IMR-90 (cell line): ENCODE results near the gene TEFM. TPM values are rescaled to one million over a fixed set of nuclear protein-coding genes. Genes with fewer than 3 reads are reported as not detected.

Experiments
- ATAC-seq: fragments of 200-7000 bp; cut with Tn5 transposase; 2 replicates; pipeline ENCODE4 v1.9.1; 2020; ENCODE audit warnings: low read depth, mild to moderate bottlenecking, moderate library complexity
- BruUV-seq: library from RNA; stranded (reverse); fragments of 400-500 nt; replicated peaks from 2 replicates; lab custom pipeline; 2021; lab: Mats Ljungman, UMichigan
- CTCF ChIA-PET: fragments of 300-600 bp; formaldehyde crosslinking; extraction: SDS; loops from one replicate; lab custom pipeline; 2021; ENCODE audit warnings: antibody characterized with exemption; lab: Yijun Ruan, JAX
- POLR2A ChIA-PET: fragments of 300-600 bp; sonication (Branson Sonifier 250); formaldehyde crosslinking; loops from one replicate; lab custom pipeline; 2022; ENCODE audit warnings: antibody characterized with exemption; ENCODE audit not compliant: unreplicated experiment; lab: Charles Lee
- DNase-seq: peaks from one replicate; pipeline ENCODE4 v3.0.0; 2013
- H2AFZ ChIP-seq: replicated peaks from 2 replicates; pipeline ENCODE3; 2013; ENCODE audit warnings: low read length, mild to moderate bottlenecking; ENCODE audit not compliant: poor library complexity
- H2AK5ac ChIP-seq: 2 replicates; pipeline ENCODE4 v1.6.1; 2013; ENCODE audit warnings: low read depth, low read length, inconsistent platforms
- H2AK9ac ChIP-seq: replicated peaks from 2 replicates; pipeline ENCODE3; 2013; ENCODE audit warnings: mild to moderate bottlenecking, low read depth, low read length, moderate library complexity; ENCODE audit not compliant: poor library complexity
- H2BK120ac ChIP-seq: 2 replicates; pipeline ENCODE4 v1.6.1; 2013; ENCODE audit warnings: low read depth, low read length, inconsistent platforms
- H2BK15ac ChIP-seq: 3 replicates; pipeline ENCODE4 v1.6.1; 2013; ENCODE audit warnings: low read depth, low read length, inconsistent platforms
- H2BK20ac ChIP-seq: 2 replicates; pipeline ENCODE4 v1.6.1; 2013; ENCODE audit warnings: low read depth, mild to moderate bottlenecking, inconsistent platforms, low read length, moderate library complexity
- H2BK5ac ChIP-seq: 2 replicates; pipeline ENCODE4 v1.6.1; 2013; ENCODE audit warnings: mild to moderate bottlenecking, low read depth, low read length, inconsistent platforms; ENCODE audit not compliant: poor library complexity, severe bottlenecking
- H3K14ac ChIP-seq: replicated peaks from 2 replicates; pipeline ENCODE4 v1.6.1; 2013; ENCODE audit warnings: low read depth, low read length, inconsistent platforms
- H3K18ac ChIP-seq: 2 replicates; pipeline ENCODE4 v1.6.1; 2013; ENCODE audit warnings: low read depth, low read length, control low read depth
- H3K23ac ChIP-seq: 2 replicates; pipeline ENCODE4 v1.6.1; 2013; ENCODE audit warnings: low read depth, low read length, inconsistent platforms
- H3K27ac ChIP-seq: 2 replicates; pipeline ENCODE4 v1.5.1; 2013; ENCODE audit warnings: mild to moderate bottlenecking, control low read depth, low read length; ENCODE audit not compliant: insufficient read depth
- H3K27me3 ChIP-seq: 2 replicates; pipeline ENCODE4 v1.6.1; 2013; ENCODE audit warnings: low read length; ENCODE audit not compliant: control insufficient read depth, insufficient read depth
- H3K36me3 ChIP-seq: 2 replicates; pipeline ENCODE4 v1.6.1; 2013; ENCODE audit warnings: low read length, mixed read lengths; ENCODE audit not compliant: control insufficient read depth, insufficient read depth
- H3K4ac ChIP-seq: 2 replicates; pipeline ENCODE4 v1.6.1; 2013; ENCODE audit warnings: low read depth, low read length, inconsistent platforms
- H3K4me1 ChIP-seq: 2 replicates; pipeline ENCODE4 v1.6.1; 2013; ENCODE audit warnings: low read length, mixed read lengths; ENCODE audit not compliant: control insufficient read depth, insufficient read depth
- H3K4me2 ChIP-seq: 2 replicates; pipeline ENCODE4 v1.6.1; 2013; ENCODE audit warnings: low read depth, mild to moderate bottlenecking, control low read depth, low read length, moderate library complexity
- H3K4me3 ChIP-seq: 2 replicates; pipeline ENCODE4 v1.5.1; 2013; ENCODE audit warnings: low read depth, mild to moderate bottlenecking, control low read depth, low read length, moderate library complexity; ENCODE audit not compliant: insufficient read depth
- H3K56ac ChIP-seq: 2 replicates; pipeline ENCODE4 v1.6.1; 2013; ENCODE audit warnings: low read length, inconsistent platforms; ENCODE audit not compliant: insufficient read depth; ENCODE audit errors: extremely low read depth
- H3K79me1 ChIP-seq, 2 experiments: 2 replicates each; pipeline ENCODE4 v1.6.1; 2013; ENCODE audit warnings: low read length in 2 of 2, inconsistent platforms in 1 of 2, low read depth in 1 of 2
- H3K9ac ChIP-seq: 2 replicates; pipeline ENCODE4 v1.6.1; 2013; ENCODE audit warnings: low read depth, low read length, control low read depth
- H3K9me1 ChIP-seq: 2 replicates; pipeline ENCODE4 v1.6.1; 2013; ENCODE audit warnings: low read length, inconsistent platforms; ENCODE audit not compliant: insufficient read depth
- H3K9me3 ChIP-seq: 2 replicates; pipeline ENCODE4 v1.6.1; 2013; ENCODE audit warnings: low read length; ENCODE audit not compliant: control insufficient read depth, insufficient read depth
- H4K20me1 ChIP-seq: 2 replicates; pipeline ENCODE4 v1.6.1; 2013; ENCODE audit warnings: low read length, inconsistent platforms; ENCODE audit not compliant: insufficient read depth
- H4K5ac ChIP-seq: 2 replicates; pipeline ENCODE4 v1.6.1; 2013; ENCODE audit warnings: mild to moderate bottlenecking, low read depth, low read length, control low read depth
- H4K8ac ChIP-seq, 2 experiments: 2 replicates each; pipeline ENCODE4 v1.6.1; 2013; ENCODE audit warnings: low read depth in 2 of 2, low read length in 2 of 2, control low read depth in 1 of 2, inconsistent platforms in 1 of 2
- H4K91ac ChIP-seq: 2 replicates; pipeline ENCODE4 v1.6.1; 2013; ENCODE audit warnings: low read depth, low read length, inconsistent platforms; ENCODE audit not compliant: insufficient read depth
- BHLHE40 ChIP-seq: fragments of 150-350 bp; IDR thresholded peaks from 2 replicates; pipeline ENCODE4 v1.6.1; 2016; ENCODE audit warnings: mild to moderate bottlenecking, low read depth, low read length
- CHD1 ChIP-seq: IDR thresholded peaks from 2 replicates; pipeline ENCODE4 v1.6.1; 2012; ENCODE audit warnings: low read depth, low read length, improper control_type of control experiment
- FOS ChIP-seq: fragments of 150-350 bp; IDR thresholded peaks from 2 replicates; pipeline ENCODE4 v1.6.1; 2016; ENCODE audit warnings: low read depth, low read length
- MAFK ChIP-seq: IDR thresholded peaks from 2 replicates; pipeline ENCODE4 v1.6.1; 2012; ENCODE audit warnings: low read depth, low read length, improper control_type of control experiment
- MAZ ChIP-seq: IDR thresholded peaks from 2 replicates; pipeline ENCODE4 v1.6.1; 2012; ENCODE audit warnings: low read depth, mild to moderate bottlenecking, low read length, improper control_type of control experiment, moderate library complexity, borderline replicate concordance
- MXI1 ChIP-seq: IDR thresholded peaks from 2 replicates; pipeline ENCODE4 v1.6.1; 2012; ENCODE audit warnings: low read depth, mild to moderate bottlenecking, low read length, moderate library complexity, borderline replicate concordance
- NFE2L2 ChIP-seq: fragments of 150-350 bp; IDR thresholded peaks from 2 replicates; pipeline ENCODE4 v1.6.1; 2016; ENCODE audit warnings: low read depth, mild to moderate bottlenecking, low read length
- POLR2A ChIP-seq: IDR thresholded peaks from 2 replicates; pipeline ENCODE4 v1.6.1; 2012; ENCODE audit warnings: mild to moderate bottlenecking, low read depth, low read length
- RAD21 ChIP-seq: IDR thresholded peaks from 2 replicates; pipeline ENCODE4 v1.6.1; 2012; ENCODE audit warnings: low read length, improper control_type of control experiment
- RCOR1 ChIP-seq: IDR thresholded peaks from 2 replicates; pipeline ENCODE4 v1.6.1; 2012; ENCODE audit warnings: mild to moderate bottlenecking, low read length, improper control_type of control experiment; ENCODE audit not compliant: insufficient replicate concordance
- RFX5 ChIP-seq: IDR thresholded peaks from 2 replicates; pipeline ENCODE4 v1.8.0; 2012; ENCODE audit warnings: low read depth, mild to moderate bottlenecking, low read length, moderate library complexity
- SMC3 ChIP-seq: fragments of 150-350 bp; IDR thresholded peaks from 2 replicates; pipeline ENCODE4 v1.6.1; 2016; ENCODE audit warnings: low read depth, mild to moderate bottlenecking, antibody characterized with exemption, low read length, moderate library complexity
- USF2 ChIP-seq: fragments of 150-350 bp; IDR thresholded peaks from 2 replicates; pipeline ENCODE4 v1.6.1; 2017; ENCODE audit warnings: mild to moderate bottlenecking, antibody characterized with exemption, low read length, low read depth
- WGBS, 2 experiments: methylation state at CpG; one replicate each; pipeline versions ENCODE4 v1.1.5 to v1.1.7; 2013; ENCODE audit warnings: missing lambda C conversion rate in 2 of 2; ENCODE audit not compliant: insufficient read length in 1 of 2; ENCODE audit errors: extremely low coverage in 2 of 2; 5-methylcytosine and 5-hydroxymethylcytosine counted together
- dilution Hi-C: fragments of 300-500 bp; cut with HindIII; formaldehyde crosslinking; loops from one replicate; pipeline ENCODE4 v1.14.3; 2018; ENCODE audit warnings: low sequenced_read_pairs; ENCODE audit not compliant: unreplicated experiment
- in situ Hi-C: fragments of 300-500 bp; cut with MboI; formaldehyde crosslinking; loops from 3 replicates; pipeline ENCODE4 v1.14.3; 2019; ENCODE audit warnings: low sequenced_read_pairs, inconsistent platforms, mixed read lengths
- intact Hi-C: fragments of 100-400 bp; cut with micrococcal nuclease; formaldehyde crosslinking; loops from 2 replicates; pipeline ENCODE4 v1.10.0; 2022
- polyA plus RNA-seq, 3 experiments: library from polyadenylated mRNA; depleted of rRNA; stranded (reverse); fragments of >200 nt; gene quantifications; 2 replicates each; pipeline ENCODE4 v1.2.3, GENCODE V29; 2012; ENCODE audit warnings: low replicate concordance in 1 of 3
- total RNA-seq: library from RNA; depleted of rRNA; stranded (reverse); fragments of >200 nt; gene quantifications from 2 replicates; pipeline ENCODE4 v1.2.3, GENCODE V29; 2012
- TF ChIP-seq, protein P1 (sequence below): conservative IDR thresholded peaks from 2 replicates; pipeline ENCODE4 v1.5.1; 2012; ENCODE audit warnings: mild to moderate bottlenecking, low read depth, low read length, improper control_type of control experiment

Gene TEFM
- total and polyA plus RNA-seq, 2 of the 4 experiments (the other 2 are of a cell fraction): 7.9 to 13.8 TPM

DNA sequence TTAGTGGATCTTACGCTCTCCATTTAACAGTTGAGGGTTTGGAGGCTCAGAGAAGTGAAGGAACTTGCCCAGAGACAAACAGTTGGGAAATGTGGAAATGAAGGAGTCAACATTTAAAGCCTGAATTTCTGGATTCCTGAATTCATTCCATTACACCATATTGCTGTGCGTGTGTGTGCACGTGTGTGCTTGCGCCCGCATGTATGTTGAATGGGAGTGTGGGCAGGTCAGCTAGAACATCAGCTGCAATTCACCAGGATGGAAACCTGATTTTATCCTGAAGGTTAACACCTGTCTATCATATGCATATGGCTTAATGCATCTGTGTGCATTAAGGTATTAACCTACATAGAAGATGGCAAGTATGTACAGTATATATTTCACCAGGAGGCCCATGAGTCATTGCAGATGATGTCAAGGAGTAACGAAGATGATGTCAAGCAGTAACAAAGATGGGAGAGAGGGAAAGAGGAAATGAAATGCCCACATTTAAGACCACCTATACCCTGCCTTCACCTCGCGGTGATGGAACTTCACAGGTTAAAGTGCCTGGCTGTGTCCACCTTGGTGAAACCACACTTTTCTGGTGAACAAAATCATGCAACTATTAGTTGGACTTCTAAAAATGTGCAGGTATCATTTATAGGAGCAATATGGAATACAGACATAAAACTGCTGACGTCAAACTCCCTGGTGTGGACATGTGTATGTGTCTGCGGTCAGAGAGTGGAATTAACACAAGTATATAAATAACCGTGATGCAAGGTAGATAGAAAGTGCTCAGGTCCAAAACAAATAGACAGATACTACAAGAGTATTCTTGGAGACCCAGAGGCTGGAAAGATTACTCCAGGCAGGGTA lies 14.9 kb upstream of the TEFM start:
- H3K27me3 ChIP-seq: peaks cover 13% of the 10 kb centered on the region
- peaks cover 5% of the 10 kb centered on the region for H3K4me1 ChIP-seq
- intact Hi-C loops: no loop called here
- BruUV-seq: no TSS peak
- TF ChIP-seq NFE2L2 (no peak), MAFK (no peak), USF2 (no peak), RFX5 (no peak), POLR2A (no peak), SMC3 (no peak), BHLHE40 (no peak), MAZ (no peak), MXI1 (no peak), RCOR1 (no peak), FOS (no peak), CHD1 (no peak), RAD21 (no peak)
- TF ChIP-seq, protein P1, sequence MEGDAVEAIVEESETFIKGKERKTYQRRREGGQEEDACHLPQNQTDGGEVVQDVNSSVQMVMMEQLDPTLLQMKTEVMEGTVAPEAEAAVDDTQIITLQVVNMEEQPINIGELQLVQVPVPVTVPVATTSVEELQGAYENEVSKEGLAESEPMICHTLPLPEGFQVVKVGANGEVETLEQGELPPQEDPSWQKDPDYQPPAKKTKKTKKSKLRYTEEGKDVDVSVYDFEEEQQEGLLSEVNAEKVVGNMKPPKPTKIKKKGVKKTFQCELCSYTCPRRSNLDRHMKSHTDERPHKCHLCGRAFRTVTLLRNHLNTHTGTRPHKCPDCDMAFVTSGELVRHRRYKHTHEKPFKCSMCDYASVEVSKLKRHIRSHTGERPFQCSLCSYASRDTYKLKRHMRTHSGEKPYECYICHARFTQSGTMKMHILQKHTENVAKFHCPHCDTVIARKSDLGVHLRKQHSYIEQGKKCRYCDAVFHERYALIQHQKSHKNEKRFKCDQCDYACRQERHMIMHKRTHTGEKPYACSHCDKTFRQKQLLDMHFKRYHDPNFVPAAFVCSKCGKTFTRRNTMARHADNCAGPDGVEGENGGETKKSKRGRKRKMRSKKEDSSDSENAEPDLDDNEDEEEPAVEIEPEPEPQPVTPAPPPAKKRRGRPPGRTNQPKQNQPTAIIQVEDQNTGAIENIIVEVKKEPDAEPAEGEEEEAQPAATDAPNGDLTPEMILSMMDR: no peak
- H2AFZ ChIP-seq: peak overlapping the region; percentile 95
- H3K9me3 ChIP-seq: no peaks in the 10 kb centered on the region
- no peaks in the 10 kb centered on the region for H4K20me1 ChIP-seq
- 100% methylated on average over 1 of the region's 11 CpGs; no CpG with 5 or more reads in 1 of the 2 experiments for WGBS, 2 experiments
- peak; percentile 37 for DNase-seq
- no peak overlapping the region for H3K4me2 ChIP-seq
- peak overlapping the region; percentile 83 for H3K4ac ChIP-seq
- H2BK20ac ChIP-seq: peak overlapping the region; percentile 85
- ChIA-PET POLR2A (interaction anchor here (0.5 kb wide), 1 partner anchor 283 kb away, joined by 3 read pairs; no protein-coding TSS in a partner anchor), CTCF (interaction anchor here (1.4 kb wide), 1 partner anchor 9 kb away, joined by 3 read pairs; no protein-coding TSS in a partner anchor)
- peak overlapping the region; percentile 73; the same call in 2 of the 3 replicates for H2BK15ac ChIP-seq
- H2BK120ac ChIP-seq: peak overlapping the region; percentile 87
- peak overlapping the region; percentile 60; the same call in 1 of the 2 replicates for H3K23ac ChIP-seq
- H3K36me3 ChIP-seq: no peaks in the 10 kb centered on the region
- peak overlapping the region; percentile 40 to 88 for H4K8ac ChIP-seq
- H2BK5ac ChIP-seq: peak overlapping the region; percentile 83
- no peak overlapping the region for H3K56ac ChIP-seq
- H3K9me1 ChIP-seq: peaks cover 6% of the 10 kb centered on the region
- no peak overlapping the region for H3K4me3 ChIP-seq
- H3K9ac ChIP-seq: no peak overlapping the region
- H3K27ac ChIP-seq: no peak overlapping the region; the same call in 1 of the 2 replicates
- H4K5ac ChIP-seq: peak overlapping the region; percentile 14; the same call in 1 of the 2 replicates
- H2AK5ac ChIP-seq: peak overlapping the region; percentile 85; the same call in 1 of the 2 replicates
- in situ Hi-C loops: no loop called here
- H3K79me1 ChIP-seq: 0 out of 4 replicates have a peak, but pooled peaks cover 0 to 5% of the 10 kb centered on the region in 2 experiments
- dilution Hi-C loops: no loop called here
- H3K14ac ChIP-seq: peak overlapping the region; percentile 62
- H4K91ac ChIP-seq: peak overlapping the region; percentile 91
- H3K18ac ChIP-seq: peak overlapping the region; percentile 10; the same call in 1 of the 2 replicates
- H2AK9ac ChIP-seq: peak overlapping the region; percentile 58
- ATAC-seq: no peak
